Mucosa of descending colon (tissue), 3 donors: Measurements from ENCODE around the gene TTI1. TPM values are rescaled to one million over a fixed set of nuclear protein-coding genes. Genes with fewer than 3 reads are reported as not detected.

Source experiments
- ATAC-seq: fragments of 200-7000 bp; cut with Tn5 transposase; one replicate; pipeline ENCODE4 v1.9.1; 2020; ENCODE audit warnings: mild to moderate bottlenecking, moderate library complexity
- DNase-seq, 3 donors: peaks; one replicate each; pipeline ENCODE4 v3.0.0-alpha.2; 2020
- H3K36me3 ChIP-seq: fragments of 200-600 bp; one replicate; pipeline ENCODE4 v1.8.0; 2021; ENCODE audit warnings: low read depth, mild to moderate bottlenecking
- H3K4me1 ChIP-seq: fragments of 200-600 bp; one replicate; pipeline ENCODE4 v1.8.0; 2021; ENCODE audit warnings: low read depth, mild to moderate bottlenecking
- H3K4me3 ChIP-seq: fragments of 200-600 bp; one replicate; pipeline ENCODE4 v1.8.0; 2021; ENCODE audit warnings: mild to moderate bottlenecking
- H3K9me3 ChIP-seq: fragments of 200-600 bp; one replicate; pipeline ENCODE4 v1.8.0; 2021; ENCODE audit warnings: mild to moderate bottlenecking
- intact Hi-C, 2 donors: fragments of 100-400 bp; cut with DNase I in 1 of 2; cut with micrococcal nuclease in 1 of 2; formaldehyde crosslinking; loops; one replicate each; pipeline versions ENCODE4 v1.11.0 to v1.11.1; 2022; cut with DNase I, micrococcal nuclease
- total RNA-seq, 3 donors: library from RNA; stranded (reverse); fragmentation: NEBNext Ultra II Directional in 2 of 3; extraction: Animal tissue kit (Norgen Biotek cat#: 25700) in 2 of 3; gene quantifications; one replicate each; pipeline versions ENCODE4 v1.2.1 to v1.2.4, GENCODE V29; 2021 to 2023
- TF ChIP-seq, protein P1 (sequence below): fragments of 200-600 bp; IDR thresholded peaks from one replicate; pipeline ENCODE4 v1.8.0; 2022; ENCODE audit warnings: antibody characterized with exemption, mild to moderate bottlenecking
- donor health status: DM: no; HTN: no; CAD: no; lungs with moderate emphysema.
- donor health status: DM: no; HTN: no; CAD: no.
- donor health status: DM: no; HTN: yes; CAD: no.

Gene TTI1
- total RNA-seq, 3 donors from 2014 or later = 13.4 to 16.4 (median 14.0) TPM

GRCh38 chr20:37986044-37986858 lies 47.0 kb downstream of the TTI1 start:
- TF ChIP-seq, protein P1, sequence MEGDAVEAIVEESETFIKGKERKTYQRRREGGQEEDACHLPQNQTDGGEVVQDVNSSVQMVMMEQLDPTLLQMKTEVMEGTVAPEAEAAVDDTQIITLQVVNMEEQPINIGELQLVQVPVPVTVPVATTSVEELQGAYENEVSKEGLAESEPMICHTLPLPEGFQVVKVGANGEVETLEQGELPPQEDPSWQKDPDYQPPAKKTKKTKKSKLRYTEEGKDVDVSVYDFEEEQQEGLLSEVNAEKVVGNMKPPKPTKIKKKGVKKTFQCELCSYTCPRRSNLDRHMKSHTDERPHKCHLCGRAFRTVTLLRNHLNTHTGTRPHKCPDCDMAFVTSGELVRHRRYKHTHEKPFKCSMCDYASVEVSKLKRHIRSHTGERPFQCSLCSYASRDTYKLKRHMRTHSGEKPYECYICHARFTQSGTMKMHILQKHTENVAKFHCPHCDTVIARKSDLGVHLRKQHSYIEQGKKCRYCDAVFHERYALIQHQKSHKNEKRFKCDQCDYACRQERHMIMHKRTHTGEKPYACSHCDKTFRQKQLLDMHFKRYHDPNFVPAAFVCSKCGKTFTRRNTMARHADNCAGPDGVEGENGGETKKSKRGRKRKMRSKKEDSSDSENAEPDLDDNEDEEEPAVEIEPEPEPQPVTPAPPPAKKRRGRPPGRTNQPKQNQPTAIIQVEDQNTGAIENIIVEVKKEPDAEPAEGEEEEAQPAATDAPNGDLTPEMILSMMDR = no peak
- ATAC-seq (no peak), DNase-seq (no peak)
- intact Hi-C loops = no loop called here
- Histone ChIP-seq H3K4me1 (peaks cover 15% of the 10 kb centered on the region), H3K4me3 (no peak overlapping the region), H3K36me3 (no peaks in the 10 kb centered on the region), H3K9me3 (no peaks in the 10 kb centered on the region)

DNA sequence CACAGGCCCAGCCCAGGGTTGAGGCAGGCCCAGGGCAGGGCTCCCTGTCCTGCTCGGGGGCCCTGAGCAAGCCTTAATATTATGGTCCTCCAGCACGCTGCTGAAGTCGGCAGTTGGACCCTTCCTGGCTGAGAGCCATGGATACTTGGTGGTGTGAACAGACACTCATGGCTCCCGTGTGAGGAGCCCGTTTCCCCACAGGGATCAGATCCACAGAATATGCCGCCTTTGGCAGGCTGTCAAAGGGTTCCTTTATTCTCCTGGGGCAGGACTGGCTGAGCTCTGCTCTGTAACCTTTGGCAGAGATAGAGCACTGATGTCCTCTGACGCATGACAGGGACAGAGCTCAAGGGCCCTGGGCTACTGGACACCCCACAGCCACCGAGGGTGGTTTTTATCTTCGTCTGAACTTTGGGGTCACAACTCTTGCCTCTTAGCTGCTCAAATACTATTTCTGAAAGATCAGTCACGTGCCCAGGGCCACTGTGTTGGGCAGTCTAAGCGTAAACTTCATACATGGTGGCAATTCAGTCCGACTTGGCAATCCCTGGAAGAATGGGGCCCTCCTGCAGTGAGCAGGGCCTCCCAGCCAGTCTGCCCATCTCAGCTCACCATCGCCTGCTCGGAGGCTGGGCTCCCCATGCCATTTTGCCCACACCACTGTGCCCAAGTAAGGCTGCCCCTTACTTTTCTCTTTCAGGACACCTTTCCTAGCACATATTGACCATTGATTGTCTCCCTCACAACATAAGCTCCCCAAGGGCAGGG lies 49.1 kb downstream of the TTI1 start:
- TF ChIP-seq, protein P1 = no peak
- Histone ChIP-seq H3K4me3 (no peak overlapping the region), H3K36me3 (no peaks in the 10 kb centered on the region), H3K9me3 (no peaks in the 10 kb centered on the region), H3K4me1 (no peaks in the 10 kb centered on the region)
- DNase-seq (no peak), ATAC-seq (no peak)
- intact Hi-C loops = no loop called here

GRCh38 chr20:37983286-37983685 lies 50.0 kb downstream of the TTI1 start:
- no peaks in the 10 kb centered on the region for H3K9me3 ChIP-seq
- no peak overlapping the region for H3K4me3 ChIP-seq
- intact Hi-C loops = no loop called here
- H3K36me3 ChIP-seq = no peaks in the 10 kb centered on the region
- TF ChIP-seq, protein P1 = no peak
- DNase-seq (no peak), ATAC-seq (no peak)
- no peaks in the 10 kb centered on the region for H3K4me1 ChIP-seq

DNA sequence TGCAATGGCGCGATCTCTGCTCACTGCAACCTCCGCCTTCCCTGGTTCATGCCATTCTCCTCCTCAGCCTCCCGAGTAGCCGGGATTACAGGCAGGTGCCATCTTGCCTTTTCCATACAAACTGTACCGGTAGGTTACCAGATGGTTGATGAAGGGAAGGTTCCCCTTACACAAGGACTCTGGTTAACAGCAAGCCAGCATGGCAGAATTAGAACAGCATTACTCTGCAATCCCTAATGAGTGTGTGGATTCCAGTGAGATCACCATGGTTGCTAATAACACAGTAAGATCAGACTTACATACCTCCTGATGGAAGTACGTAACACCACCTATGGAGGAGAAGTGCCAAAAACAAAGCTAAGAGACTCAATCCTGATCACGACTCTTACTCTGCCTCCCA lies 51.7 kb downstream of the TTI1 start:
- H3K4me3 ChIP-seq = no peak overlapping the region
- ATAC-seq (no peak), DNase-seq (no peak)
- no peaks in the 10 kb centered on the region for H3K9me3 ChIP-seq
- intact Hi-C loops = no loop called here
- TF ChIP-seq, protein P1 = no peak
- no peaks in the 10 kb centered on the region for H3K4me1 ChIP-seq
- no peaks in the 10 kb centered on the region for H3K36me3 ChIP-seq

GRCh38 chr20:37980876-37981275 lies 52.4 kb downstream of the TTI1 start:
- intact Hi-C loops = no loop called here
- no peak for DNase-seq
- no peaks in the 10 kb centered on the region for H3K36me3 ChIP-seq

More at GRCh38 chr20:37980876-37981275, 52.4 kb downstream of the TTI1 start:
- Histone ChIP-seq H3K4me1 (no peaks in the 10 kb centered on the region), H3K9me3 (no peaks in the 10 kb centered on the region), H3K4me3 (no peak overlapping the region)
- ATAC-seq = no peak
- TF ChIP-seq, protein P1 = no peak
